GM06990 (cell line): ENCODE measurements around the gene SPDYE4.
A peak's percentile ranks its signal among the peaks of the same experiment; 100 is the strongest.

Source experiments
- DNase-seq: peaks from one replicate; pipeline ENCODE4 v3.0.0-alpha.2; 2011; ENCODE audit not compliant: insufficient read length; ENCODE audit errors: extremely low read depth
- H3K27me3 ChIP-seq: replicated peaks from 2 replicates; pipeline ENCODE4 v1.6.0; 2011; ENCODE audit warnings: low read length; ENCODE audit not compliant: control insufficient read depth, insufficient read depth
- H3K36me3 ChIP-seq: 2 replicates; pipeline ENCODE4 v1.5.1; 2011; ENCODE audit warnings: low read length; ENCODE audit not compliant: control insufficient read depth, insufficient read depth
- H3K4me3 ChIP-seq: replicated peaks from 2 replicates; pipeline ENCODE4 v1.5.1; 2011; ENCODE audit warnings: low read depth, mild to moderate bottlenecking, control low read depth, low read length
- CTCF ChIP-seq: IDR thresholded peaks from 2 replicates; pipeline ENCODE4 v1.5.1; 2011; ENCODE audit warnings: low read length, control low read depth, mild to moderate bottlenecking, inconsistent platforms; ENCODE audit not compliant: insufficient read depth, poor library complexity, severe bottlenecking

SPDYE4 gene

GRCh38 chr17:8742274-8742673 is 16.1 kb downstream of the SPDYE4 start:
- Histone ChIP-seq H3K27me3 (no peaks in the 10 kb centered on the region; the same call in 1 of the 2 replicates), H3K4me3 (no peak overlapping the region), H3K36me3 (no peaks in the 10 kb centered on the region)
- no peak for DNase-seq
- TF ChIP-seq CTCF = no peak

- Histone ChIP-seq H3K4me3 (no peak overlapping the region), H3K27me3 (no peaks in the 10 kb centered on the region; the same call in 1 of the 2 replicates), H3K36me3 (no peaks in the 10 kb centered on the region)
- DNase-seq = no peak
- TF ChIP-seq CTCF = no peak
Measured at GRCh38 chr17:8741771-8742170, 16.6 kb downstream of the SPDYE4 start.

GRCh38 chr17:8741366-8741765 is 17.0 kb downstream of the SPDYE4 start:
- Histone ChIP-seq H3K36me3 (no peaks in the 10 kb centered on the region), H3K4me3 (no peak overlapping the region), H3K27me3 (no peaks in the 10 kb centered on the region; the same call in 1 of the 2 replicates)
- no peak for DNase-seq
- no peak for TF ChIP-seq CTCF

GRCh38 chr17:8740486-8740885 is 17.9 kb downstream of the SPDYE4 start:
- peak; percentile 32 for DNase-seq
- peak overlapping the region; percentile 32 for H3K4me3 ChIP-seq
- no peaks in the 10 kb centered on the region for H3K36me3 ChIP-seq
- no peaks in the 10 kb centered on the region; the same call in none of the 2 replicates for H3K27me3 ChIP-seq
- peak; percentile 20 for TF ChIP-seq CTCF

GRCh38 chr17:8739097-8739496 is 19.2 kb downstream of the SPDYE4 start:
- no peak for DNase-seq
- H3K27me3 ChIP-seq = no peaks in the 10 kb centered on the region; the same call in none of the 2 replicates
- H3K36me3 ChIP-seq = no peaks in the 10 kb centered on the region
- no peak for TF ChIP-seq CTCF
- no peak overlapping the region for H3K4me3 ChIP-seq

- no peaks in the 10 kb centered on the region for H3K36me3 ChIP-seq
- no peak for DNase-seq
- TF ChIP-seq CTCF = no peak
- H3K27me3 ChIP-seq = no peaks in the 10 kb centered on the region; the same call in none of the 2 replicates
- no peak overlapping the region for H3K4me3 ChIP-seq
Measured at GRCh38 chr17:8736796-8737195, 21.6 kb downstream of the SPDYE4 start.
